ENCODE results near the gene INHBC. TPM values are rescaled to one million over a fixed set of nuclear protein-coding genes. Genes with fewer than 3 reads are reported as not detected.
A peak's percentile ranks its signal among the peaks of the same experiment; 100 is the strongest.

The INHBC gene
- total and polyA plus RNA-seq, 2 donors from 2014 or later = not detected

GRCh38 chr12:57473392-57473791 lies 38.8 kb downstream of the INHBC start:
- no peak for DNase-seq

GRCh38 chr12:57473886-57474285 lies 39.3 kb downstream of the INHBC start:
- Histone ChIP-seq H3K9ac (ENCODE audit: low read length in 3 of 3) (no peak overlapping the region), H3K4me1 (ENCODE audit: control insufficient read depth in 2 of 3, insufficient read depth in 2 of 3, low read depth in 1 of 3, low read length in 3 of 3) (peaks cover 0 to 16% (median 0%) of the 10 kb centered on the region in 3 donors), H3K4me3 (ENCODE audit: low read length in 3 of 3) (no peak overlapping the region), H3K27me3 (ENCODE audit: control insufficient read depth, insufficient read depth, low read length) (peaks cover 25% of the 10 kb centered on the region), H3K36me3 (ENCODE audit: control insufficient read depth in 2 of 3, insufficient read depth in 3 of 3, low read length in 3 of 3) (no peaks in the 10 kb centered on the region), H3K9me3 (ENCODE audit: control insufficient read depth in 2 of 3, insufficient read depth in 1 of 3, low read length in 3 of 3) (no peaks in the 10 kb centered on the region), H3K27ac (ENCODE audit: low read depth in 2 of 2, low read length in 2 of 2) (no peak overlapping the region)
- peak in 1 of 5 donors; percentile 33 for DNase-seq
- intact Hi-C loops (cut with DNase I) = no loop called here
- FAIRE-seq = no peak
- TF ChIP-seq, protein P1, sequence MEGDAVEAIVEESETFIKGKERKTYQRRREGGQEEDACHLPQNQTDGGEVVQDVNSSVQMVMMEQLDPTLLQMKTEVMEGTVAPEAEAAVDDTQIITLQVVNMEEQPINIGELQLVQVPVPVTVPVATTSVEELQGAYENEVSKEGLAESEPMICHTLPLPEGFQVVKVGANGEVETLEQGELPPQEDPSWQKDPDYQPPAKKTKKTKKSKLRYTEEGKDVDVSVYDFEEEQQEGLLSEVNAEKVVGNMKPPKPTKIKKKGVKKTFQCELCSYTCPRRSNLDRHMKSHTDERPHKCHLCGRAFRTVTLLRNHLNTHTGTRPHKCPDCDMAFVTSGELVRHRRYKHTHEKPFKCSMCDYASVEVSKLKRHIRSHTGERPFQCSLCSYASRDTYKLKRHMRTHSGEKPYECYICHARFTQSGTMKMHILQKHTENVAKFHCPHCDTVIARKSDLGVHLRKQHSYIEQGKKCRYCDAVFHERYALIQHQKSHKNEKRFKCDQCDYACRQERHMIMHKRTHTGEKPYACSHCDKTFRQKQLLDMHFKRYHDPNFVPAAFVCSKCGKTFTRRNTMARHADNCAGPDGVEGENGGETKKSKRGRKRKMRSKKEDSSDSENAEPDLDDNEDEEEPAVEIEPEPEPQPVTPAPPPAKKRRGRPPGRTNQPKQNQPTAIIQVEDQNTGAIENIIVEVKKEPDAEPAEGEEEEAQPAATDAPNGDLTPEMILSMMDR (IDR thresholded peaks at IDR 0.05; ENCODE audit: borderline replicate concordance, extremely low read depth, insufficient read depth) = no peak

More at GRCh38 chr12:57473392-57473791, 38.8 kb downstream of the INHBC start:
- Histone ChIP-seq H3K27ac (ENCODE audit: low read depth in 2 of 2, low read length in 2 of 2) (no peak overlapping the region), H3K4me1 (ENCODE audit: control insufficient read depth in 2 of 3, insufficient read depth in 2 of 3, low read depth in 1 of 3, low read length in 3 of 3) (peaks cover 0 to 16% (median 0%) of the 10 kb centered on the region in 3 donors), H3K9me3 (ENCODE audit: control insufficient read depth in 2 of 3, insufficient read depth in 1 of 3, low read length in 3 of 3) (no peaks in the 10 kb centered on the region), H3K4me3 (ENCODE audit: low read length in 3 of 3) (no peak overlapping the region), H3K9ac (ENCODE audit: low read length in 3 of 3) (no peak overlapping the region), H3K27me3 (ENCODE audit: control insufficient read depth, insufficient read depth, low read length) (peaks cover 25% of the 10 kb centered on the region), H3K36me3 (ENCODE audit: control insufficient read depth in 2 of 3, insufficient read depth in 3 of 3, low read length in 3 of 3) (no peaks in the 10 kb centered on the region)
- intact Hi-C loops (cut with DNase I) = no loop called here
- FAIRE-seq = no peak
- TF ChIP-seq, protein P1 (IDR thresholded peaks at IDR 0.05; ENCODE audit: borderline replicate concordance, extremely low read depth, insufficient read depth) = no peak

DNA sequence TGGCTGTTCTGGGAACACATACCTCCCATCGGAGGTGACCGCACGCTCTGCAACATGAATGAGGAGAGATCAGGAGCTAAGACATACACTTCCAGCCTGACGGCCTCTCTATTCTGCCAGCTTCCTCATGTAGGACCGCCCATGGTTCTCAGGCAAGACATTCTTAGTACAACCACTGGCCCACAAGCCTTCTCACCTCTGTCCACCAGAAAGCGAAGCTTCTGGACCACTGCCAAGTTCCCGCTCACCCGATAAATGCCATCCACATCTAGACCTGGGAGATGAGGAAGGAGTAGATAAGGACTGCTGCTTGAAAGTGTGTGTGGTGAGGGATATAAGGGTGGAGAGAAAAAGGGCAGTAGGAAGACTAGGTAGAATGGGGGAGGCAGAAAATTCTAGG lies 39.8 kb downstream of the INHBC start:
- FAIRE-seq = no peak
- peaks cover 25% of the 10 kb centered on the region for H3K27me3 ChIP-seq (ENCODE audit: control insufficient read depth, insufficient read depth, low read length)
- TF ChIP-seq, protein P1 (IDR thresholded peaks at IDR 0.05; ENCODE audit: borderline replicate concordance, extremely low read depth, insufficient read depth) = no peak

DNA sequence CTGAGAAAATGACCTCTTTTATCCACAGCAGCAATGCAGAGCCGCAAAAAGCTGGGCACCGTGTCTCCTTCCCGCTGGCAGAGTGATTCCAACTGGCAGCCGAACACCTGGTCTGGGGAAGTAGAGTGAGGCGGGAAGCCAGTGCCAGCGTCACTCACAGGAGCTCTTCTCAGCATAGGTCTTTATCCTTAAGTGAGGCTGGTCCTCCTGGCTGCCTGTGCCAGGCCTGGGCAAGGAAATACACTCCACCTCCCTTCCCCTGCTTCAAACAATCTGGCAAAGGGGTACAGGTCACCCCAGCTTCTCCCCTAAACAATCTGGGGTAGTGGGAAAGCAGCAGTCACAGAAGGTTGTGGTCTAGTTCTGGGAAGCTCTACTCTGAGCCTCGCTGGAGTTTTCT lies 40.3 kb downstream of the INHBC start:
- no peaks in the 10 kb centered on the region for H3K36me3 ChIP-seq (ENCODE audit: control insufficient read depth in 2 of 3, insufficient read depth in 3 of 3, low read length in 3 of 3)
- no peak overlapping the region for H3K4me3 ChIP-seq (ENCODE audit: low read length in 3 of 3)
- peaks cover 0 to 18% (median 0%) of the 10 kb centered on the region in 3 donors for H3K4me1 ChIP-seq (ENCODE audit: control insufficient read depth in 2 of 3, insufficient read depth in 2 of 3, low read depth in 1 of 3, low read length in 3 of 3)
- no peak overlapping the region for H3K9ac ChIP-seq (ENCODE audit: low read length in 3 of 3)
- peak in 1 of 5 donors; percentile 36 for DNase-seq
- H3K9me3 ChIP-seq (ENCODE audit: control insufficient read depth in 2 of 3, insufficient read depth in 1 of 3, low read length in 3 of 3) = no peaks in the 10 kb centered on the region
- FAIRE-seq = no peak
- peaks cover 25% of the 10 kb centered on the region for H3K27me3 ChIP-seq (ENCODE audit: control insufficient read depth, insufficient read depth, low read length)
- intact Hi-C loops (cut with DNase I) = no loop called here
- H3K27ac ChIP-seq (ENCODE audit: low read depth in 2 of 2, low read length in 2 of 2) = no peak overlapping the region
- TF ChIP-seq, protein P1 (IDR thresholded peaks at IDR 0.05; ENCODE audit: borderline replicate concordance, extremely low read depth, insufficient read depth) = no peak

More for the DNA sequence above, 39.8 kb downstream of the INHBC start:
- H3K4me3 ChIP-seq (ENCODE audit: low read length in 3 of 3) = no peak overlapping the region
- peaks cover 0 to 18% (median 0%) of the 10 kb centered on the region in 3 donors for H3K4me1 ChIP-seq (ENCODE audit: control insufficient read depth in 2 of 3, insufficient read depth in 2 of 3, low read depth in 1 of 3, low read length in 3 of 3)
- H3K36me3 ChIP-seq (ENCODE audit: control insufficient read depth in 2 of 3, insufficient read depth in 3 of 3, low read length in 3 of 3) = no peaks in the 10 kb centered on the region
- no peak overlapping the region for H3K27ac ChIP-seq (ENCODE audit: low read depth in 2 of 2, low read length in 2 of 2)
- no peaks in the 10 kb centered on the region for H3K9me3 ChIP-seq (ENCODE audit: control insufficient read depth in 2 of 3, insufficient read depth in 1 of 3, low read length in 3 of 3)
- DNase-seq = peak in 1 of 5 donors; percentile 29
- no peak overlapping the region for H3K9ac ChIP-seq (ENCODE audit: low read length in 3 of 3)
- intact Hi-C loops (cut with DNase I) = no loop called here
